HepG2 (cell line): ENCODE measurements around the gene BAHCC1. TPM values are rescaled to one million over a fixed set of nuclear protein-coding genes. Genes with fewer than 3 reads are reported as not detected.

Experiments
- ATAC-seq: fragments of 200-7000 bp; cut with Tn5 transposase; 3 replicates; pipeline ENCODE4 v1.9.1; 2020; ENCODE audit warnings: mild to moderate bottlenecking, moderate library complexity
- BruUV-seq: library from RNA; stranded (reverse); fragments of 400-500 nt; replicated peaks from 2 replicates; lab custom pipeline; 2021; lab: Mats Ljungman, UMichigan
- CTCF ChIA-PET: fragments of 300-600 bp; formaldehyde crosslinking; extraction: SDS; loops from one replicate; lab custom pipeline; 2021; ENCODE audit warnings: low total read pairs, inconsistent platforms, low intra/inter-chr PET ratio; lab: Yijun Ruan, JAX
- POLR2A ChIA-PET: fragments of 350-600 bp; sonication (Branson Sonifier 250); formaldehyde crosslinking; loops from one replicate; lab custom pipeline; 2020; ENCODE audit warnings: antibody characterized with exemption, inconsistent platforms; lab: Yijun Ruan, JAX
- DNase-seq: peaks from one replicate; pipeline ENCODE4 v3.0.0-alpha.2; 2015; ENCODE audit warnings: low spot score
- FAIRE-seq: peaks from 3 replicates; lab custom pipeline; 2011; peaks lifted over from hg19 to GRCh38; lab: Jason Lieb, UNC
- H2AFZ ChIP-seq: one replicate; pipeline ENCODE4 v1.6.1; 2011; ENCODE audit warnings: low read length, inconsistent platforms
- H3K27ac ChIP-seq: fragments of 300-600 bp; 3 replicates; pipeline ENCODE4 v1.8.0; 2011; ENCODE audit warnings: mixed run types, mild to moderate bottlenecking, mixed read lengths, low read length, inconsistent platforms; ENCODE audit not compliant: insufficient read depth; ENCODE audit errors: extremely low read length
- H3K27me3 ChIP-seq, 2 experiments: fragments of 200-600 bp in 1 of 2; 2 replicates in 1 of 2; 3 replicates in 1 of 2; pipeline versions ENCODE4 v1.6.0 to v1.8.0; 2011; ENCODE audit warnings: low read length in 2 of 2, mild to moderate bottlenecking in 2 of 2, moderate library complexity in 2 of 2, inconsistent platforms in 1 of 2; ENCODE audit not compliant: insufficient read depth in 2 of 2, control insufficient read depth in 1 of 2
- H3K36me3 ChIP-seq, 2 experiments: fragments of 200-600 bp in 1 of 2; replicated peaks in 1 of 2; 2 replicates in 1 of 2; 3 replicates in 1 of 2; pipeline versions ENCODE4 v1.5.1 to v1.8.0; 2011; ENCODE audit warnings: low read length in 2 of 2, inconsistent platforms in 1 of 2; ENCODE audit not compliant: insufficient read depth in 2 of 2, control insufficient read depth in 1 of 2
- H3K4me1 ChIP-seq: 2 replicates; pipeline ENCODE4 v1.5.1; 2012; ENCODE audit warnings: low read length, inconsistent platforms; ENCODE audit not compliant: insufficient read depth
- H3K4me2 ChIP-seq: 2 replicates; pipeline ENCODE4 v1.6.0; 2011; ENCODE audit warnings: low read depth, low read length, inconsistent platforms
- H3K4me3 ChIP-seq, 3 experiments: fragments of 200-600 bp in 1 of 3; sonication (generic), shearing (Covaris generic) in 1 of 3; replicated peaks in 1 of 3; 2 replicates each; pipeline ENCODE4 v1.5.1; 2011 to 2016; ENCODE audit warnings: low read length in 3 of 3, inconsistent platforms in 2 of 3, low read depth in 2 of 3, mild to moderate bottlenecking in 2 of 3, control low read depth in 1 of 3, mixed read lengths in 1 of 3; ENCODE audit not compliant: insufficient read depth in 1 of 3
- H3K79me2 ChIP-seq: one replicate; pipeline ENCODE4 v1.6.1; 2011; ENCODE audit warnings: low read length, inconsistent platforms; ENCODE audit not compliant: insufficient read depth
- H3K9ac ChIP-seq: 2 replicates; pipeline ENCODE4 v1.6.0; 2011; ENCODE audit warnings: mild to moderate bottlenecking, low read depth, low read length, inconsistent platforms; ENCODE audit not compliant: insufficient read depth
- H3K9me3 ChIP-seq: 2 replicates; pipeline ENCODE4 v1.5.1; 2012; ENCODE audit warnings: mild to moderate bottlenecking, low read length
- H4K20me1 ChIP-seq: 2 replicates; pipeline ENCODE4 v1.6.0; 2011; ENCODE audit warnings: inconsistent platforms, mild to moderate bottlenecking, low read length, moderate library complexity; ENCODE audit not compliant: insufficient read depth
- ASH2L ChIP-seq: fragments of 300-600, 200-600 bp; sonication (generic); IDR thresholded peaks from 2 replicates; pipeline ENCODE4 v1.7.0; 2017; ENCODE audit warnings: low read depth, mild to moderate bottlenecking, moderate library complexity, mixed read lengths, low read length; ENCODE audit not compliant: insufficient read length
- ATAD3A ChIP-seq: sonication (generic); formaldehyde crosslinking; IDR thresholded peaks from 2 replicates; pipeline ENCODE4 v1.4.0; 2020; ENCODE audit warnings: missing genetic modification reagents
- CBX1 ChIP-seq: IDR thresholded peaks from one replicate; pipeline ENCODE4 v1.6.1; 2016; ENCODE audit warnings: antibody characterized with exemption, low read depth
- CERS6 ChIP-seq: sonication (generic); formaldehyde crosslinking; IDR thresholded peaks from 2 replicates; pipeline ENCODE4 v1.5.0; 2020; ENCODE audit warnings: missing genetic modification reagents
- HOXA7 ChIP-seq: sonication (generic); formaldehyde crosslinking; IDR thresholded peaks from 2 replicates; pipeline ENCODE4 v1.8.1; 2022; ENCODE audit warnings: mild to moderate bottlenecking, missing genetic modification reagents, moderate library complexity
- IKZF1 ChIP-seq: fragments of 450-650 bp; IDR thresholded peaks from 2 replicates; pipeline ENCODE4 v1.7.1; 2016
- LRRFIP1 ChIP-seq: sonication (generic); formaldehyde crosslinking; conservative IDR thresholded peaks from 2 replicates; pipeline ENCODE4 v1.4.0; 2020; ENCODE audit warnings: missing genetic modification reagents
- NR1H2 ChIP-seq: sonication (generic); formaldehyde crosslinking; IDR thresholded peaks from 2 replicates; pipeline ENCODE4 v1.8.1; 2022; ENCODE audit warnings: low read depth, missing genetic modification reagents, borderline replicate concordance
- SETDB1 ChIP-seq: sonication (generic); formaldehyde crosslinking; IDR thresholded peaks from 2 replicates; pipeline ENCODE4 v1.5.1; 2020; ENCODE audit warnings: missing genetic modification reagents, mild to moderate bottlenecking, borderline replicate concordance
- SP1 ChIP-seq, 2 experiments: fragments of 450-650 bp in 1 of 2; sonication (generic) in 1 of 2; formaldehyde crosslinking in 1 of 2; IDR thresholded peaks; 2 replicates each; pipeline versions ENCODE4 v1.4.0 to v1.6.1; 2016 to 2020; ENCODE audit warnings: missing genetic modification reagents in 1 of 2
- TMF1 ChIP-seq: sonication (generic); formaldehyde crosslinking; IDR thresholded peaks from 2 replicates; pipeline ENCODE4 v1.8.1; 2022; ENCODE audit warnings: low read depth, missing genetic modification reagents
- ZFP36L1 ChIP-seq: sonication (generic); formaldehyde crosslinking; IDR thresholded peaks from 2 replicates; pipeline ENCODE4 v1.8.0; 2022; ENCODE audit warnings: mild to moderate bottlenecking, missing genetic modification reagents, moderate library complexity
- ZNF230 ChIP-seq: sonication (generic); formaldehyde crosslinking; IDR thresholded peaks from 2 replicates; pipeline ENCODE4 v1.4.0; 2020; ENCODE audit warnings: mild to moderate bottlenecking, missing genetic modification reagents
- ZNF256 ChIP-seq: sonication (generic); formaldehyde crosslinking; conservative IDR thresholded peaks from 2 replicates; pipeline ENCODE4 v1.4.0; 2020; ENCODE audit warnings: missing genetic modification reagents
- ZNF672 ChIP-seq: sonication (generic); formaldehyde crosslinking; IDR thresholded peaks from 2 replicates; pipeline ENCODE4 v1.8.1; 2022; ENCODE audit warnings: missing genetic modification reagents
- ZNF724P ChIP-seq: sonication (generic); formaldehyde crosslinking; IDR thresholded peaks from 2 replicates; pipeline ENCODE4 v1.8.0; 2022; ENCODE audit warnings: missing genetic modification reagents, borderline replicate concordance
- ZNF737 ChIP-seq: sonication (generic); formaldehyde crosslinking; IDR thresholded peaks from 2 replicates; pipeline ENCODE4 v1.5.0; 2020; ENCODE audit warnings: missing genetic modification reagents, mild to moderate bottlenecking, borderline replicate concordance
- ZNF879 ChIP-seq: sonication (generic); formaldehyde crosslinking; IDR thresholded peaks from 2 replicates; pipeline ENCODE4 v1.8.1; 2023; ENCODE audit warnings: missing genetic modification reagents
- whole genome bisulfite sequencing: methylation state at CpG from one replicate; pipeline ENCODE4 v1.1.6; 2017; ENCODE audit warnings: low lambda C conversion rate; 5-methylcytosine and 5-hydroxymethylcytosine counted together
- in situ Hi-C: cut with HindIII; loops from 2 replicates; pipeline ENCODE4 v1.10.0; 2017; ENCODE audit warnings: low pct_unique_long_range_greater_than_20kb; ENCODE audit not compliant: extremely low pct_ligation_motif_present
- intact Hi-C: fragments of 100-400 bp; cut with micrococcal nuclease; formaldehyde crosslinking; loops from one replicate; pipeline ENCODE4 v1.10.0; 2022; ENCODE audit not compliant: unreplicated experiment
- polyA plus RNA-seq, 8 experiments: library from polyadenylated mRNA; depleted of rRNA in 3 of 8; stranded (reverse) in 7 of 8; unstranded in 1 of 8; fragments of >200 nt; fragmentation: Illumina TruSeq in 4 of 8; extraction: Trizol in 4 of 8; gene quantifications; 2 replicates each; pipeline versions ENCODE4 v1.2.1 to v1.2.3, GENCODE V29; 2011 to 2016; ENCODE audit warnings: low read depth in 4 of 8, missing spikeins in 1 of 8, mixed read lengths in 1 of 8; ENCODE audit not compliant: insufficient read depth in 1 of 8
- total RNA-seq, 5 experiments: library from RNA; depleted of rRNA; stranded (reverse); fragments of >200 nt; fragmentation: Illumina TruSeq; extraction: Trizol; gene quantifications; 2 replicates each; pipeline ENCODE4 v1.2.3, GENCODE V29; 2016; ENCODE audit warnings: low read depth in 1 of 5
- TF ChIP-seq, protein P1 (sequence below): sonication (generic); formaldehyde crosslinking; IDR thresholded peaks from 2 replicates; pipeline ENCODE4 v1.5.1; 2020; ENCODE audit warnings: missing genetic modification reagents, mild to moderate bottlenecking, borderline replicate concordance

BAHCC1 gene
- total and polyA plus RNA-seq, 2 of the 13 experiments (the other 11 are each of a cell fraction or from before 2014, with no cell fraction given) = 1.4 to 1.7 TPM

DNA sequence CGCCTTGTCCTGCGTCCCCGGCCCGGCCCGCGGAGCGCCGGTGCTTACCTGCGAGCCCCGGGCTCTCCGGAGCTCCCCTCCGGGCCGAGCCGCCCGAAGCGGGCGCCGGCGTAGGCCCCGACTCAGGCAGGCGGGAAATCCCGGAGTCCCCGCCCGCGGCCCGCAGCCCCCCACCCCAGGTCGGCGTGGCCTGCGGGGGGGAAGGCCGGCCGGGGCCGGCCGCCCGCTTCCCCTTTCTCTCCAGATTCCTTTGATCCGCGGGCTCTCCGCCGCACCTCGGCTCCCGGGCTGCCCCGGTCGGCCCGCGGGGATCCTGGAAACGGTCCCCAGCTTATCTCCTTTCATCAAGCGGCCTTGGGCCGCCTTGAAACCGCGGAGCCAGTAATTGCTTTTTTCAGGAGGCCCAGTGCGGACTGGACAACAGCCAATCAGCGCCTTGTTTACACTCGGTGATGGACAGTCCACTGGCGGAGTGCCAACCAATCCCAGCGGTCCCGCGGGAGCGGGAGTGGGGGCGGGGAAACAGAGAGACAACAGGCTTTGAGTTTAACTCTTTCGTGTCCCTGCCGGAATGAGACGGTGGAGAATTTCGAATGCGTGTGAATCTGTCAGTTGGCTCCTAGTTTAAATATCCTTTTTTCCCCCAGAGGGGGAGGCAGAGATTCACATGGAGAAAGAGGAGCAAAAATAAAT is 1.4 kb upstream of the BAHCC1 start:
- H3K4me1 ChIP-seq = peaks cover 90% of the 10 kb centered on the region
- DNase-seq (peak; percentile 100), ATAC-seq (peak; percentile 39), FAIRE-seq (peak; percentile 98)
- peaks cover 21% of the 10 kb centered on the region for H3K79me2 ChIP-seq
- no peak overlapping the region for H2AFZ ChIP-seq
- H3K4me3 ChIP-seq = peak overlapping the region; percentile 55 to 80 (median 77)
- CTCF ChIA-PET = no interaction called here
- H3K9me3 ChIP-seq = no peaks in the 10 kb centered on the region
- H3K27ac ChIP-seq = peak overlapping the region; percentile 61
- H3K4me2 ChIP-seq = peak overlapping the region; percentile 90
- in situ Hi-C loops = no loop called here
- H3K27me3 ChIP-seq = peaks cover 1 to 66% of the 10 kb centered on the region in 2 experiments; a peak in 4 of 5 replicates
- POLR2A ChIA-PET = interaction anchor here (0.6 to 2.3 kb wide), 7 partner anchors 8 to 265 kb away, joined by 3 to 15 read pairs (median 4); partner anchors contain the start of gene SLC38A10
- H3K36me3 ChIP-seq = no peaks in the 10 kb centered on the region
- no TSS peak for BruUV-seq
- WGBS = under 1% methylated on average over 32 of the region's 63 CpGs
- H3K9ac ChIP-seq = peak overlapping the region; percentile 74
- intact Hi-C loops = loop anchor here (10.0 kb wide), 1 partner anchor 121 kb away; the partner anchor contains the start of gene ACTG1
- peaks cover 15% of the 10 kb centered on the region for H4K20me1 ChIP-seq
- TF ChIP-seq ZNF256 (no peak), ASH2L (peak; percentile 87), CERS6 (no peak), TMF1 (CRISPR knock-in tag) (peak; percentile 83; the same call in 1 of the 2 replicates), CBX1 (no peak), ZNF737 (no peak), ZNF724P (no peak), ZFP36L1 (CRISPR knock-in tag) (0 out of 2 replicates have a peak, but pooled peaks have one; percentile 46), HOXA7 (CRISPR knock-in tag) (no peak), ATAD3A (no peak), ZNF672 (no peak), IKZF1 (no peak), ZNF879 (CRISPR knock-in tag) (no peak), LRRFIP1 (CRISPR knock-in tag) (no peak; the same call in 1 of the 2 replicates), SETDB1 (CRISPR knock-in tag) (no peak), NR1H2 (CRISPR knock-in tag) (no peak), ZNF230 (CRISPR knock-in tag) (peak; percentile 77; the same call in 1 of the 2 replicates), SP1 (IDR thresholded peaks at IDR 0.05) (no peak), SP1 (CRISPR knock-in tag; IDR thresholded peaks at IDR 0.05) (peak; percentile 35; the same call in 1 of the 2 replicates)
- TF ChIP-seq, protein P1, sequence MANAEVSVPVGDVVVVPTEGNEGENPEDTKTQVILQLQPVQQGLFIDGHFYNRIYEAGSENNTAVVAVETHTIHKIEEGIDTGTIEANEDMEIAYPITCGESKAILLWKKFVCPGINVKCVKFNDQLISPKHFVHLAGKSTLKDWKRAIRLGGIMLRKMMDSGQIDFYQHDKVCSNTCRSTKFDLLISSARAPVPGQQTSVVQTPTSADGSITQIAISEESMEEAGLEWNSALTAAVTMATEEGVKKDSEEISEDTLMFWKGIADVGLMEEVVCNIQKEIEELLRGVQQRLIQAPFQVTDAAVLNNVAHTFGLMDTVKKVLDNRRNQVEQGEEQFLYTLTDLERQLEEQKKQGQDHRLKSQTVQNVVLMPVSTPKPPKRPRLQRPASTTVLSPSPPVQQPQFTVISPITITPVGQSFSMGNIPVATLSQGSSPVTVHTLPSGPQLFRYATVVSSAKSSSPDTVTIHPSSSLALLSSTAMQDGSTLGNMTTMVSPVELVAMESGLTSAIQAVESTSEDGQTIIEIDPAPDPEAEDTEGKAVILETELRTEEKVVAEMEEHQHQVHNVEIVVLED (CRISPR knock-in tag) = peak; percentile 76
